B cell (primary cell): ENCODE results near the gene RCE1. TPM values are rescaled to one million over a fixed set of nuclear protein-coding genes. Genes with fewer than 3 reads are reported as not detected.

Source experiments
- ATAC-seq: fragments of 200-7000 bp; cut with Tn5 transposase; one replicate; pipeline ENCODE4 v1.10.0; 2021; ENCODE audit warnings: low read depth, mild to moderate bottlenecking, moderate number of reproducible peaks, moderate library complexity
- CTCF ChIA-PET: fragments of 350-600 bp; sonication (Branson Sonifier 250); formaldehyde crosslinking; loops from one replicate; lab custom pipeline; 2021; ENCODE audit warnings: antibody characterized with exemption, inconsistent platforms; lab: Charles Lee
- POLR2A ChIA-PET: fragments of 350-600 bp; sonication (Branson Sonifier 250); formaldehyde crosslinking; loops from one replicate; lab custom pipeline; 2021; ENCODE audit warnings: antibody characterized with exemption; lab: Charles Lee
- DNase-seq: peaks from one replicate; pipeline ENCODE4 v3.0.0; 2013
- H2AFZ ChIP-seq: 2 replicates; pipeline ENCODE4 v1.6.1; 2012; ENCODE audit warnings: mild to moderate bottlenecking, low read depth, low read length; ENCODE audit not compliant: insufficient read depth, poor library complexity, severe bottlenecking
- H3K27ac ChIP-seq, 2 donors: 1 replicate in 1 of 2; 2 replicates in 1 of 2; pipeline ENCODE4 v1.5.1; 2012 to 2013; ENCODE audit warnings: low read length in 2 of 2, mild to moderate bottlenecking in 2 of 2, moderate library complexity in 1 of 2
- H3K27me3 ChIP-seq, 4 experiments: fragments of 200-600 bp in 1 of 4; sonication (generic) in 1 of 4; replicated peaks in 1 of 4; 1 replicate in 2 of 4; 2 replicates in 2 of 4; pipeline versions ENCODE4 v1.6.1 to v1.7.0; 2013 to 2016; ENCODE audit warnings: low read length in 3 of 4, mild to moderate bottlenecking in 2 of 4, mixed read lengths in 1 of 4, moderate library complexity in 1 of 4; ENCODE audit not compliant: insufficient read depth in 4 of 4, control insufficient read depth in 3 of 4; ENCODE audit errors: control extremely low read depth in 1 of 4
- H3K36me3 ChIP-seq, 2 experiments: replicated peaks in 1 of 2; 1 replicate in 1 of 2; 2 replicates in 1 of 2; pipeline versions ENCODE4 v1.6.1 to v1.7.1; 2013; ENCODE audit warnings: low read length in 1 of 2; ENCODE audit not compliant: insufficient read depth in 2 of 2, control insufficient read depth in 1 of 2; ENCODE audit errors: control extremely low read depth in 1 of 2, extremely low read depth in 1 of 2
- H3K4me1 ChIP-seq, 2 donors: fragments of 200-600 bp in 1 of 2; sonication (generic) in 1 of 2; 1 replicate in 1 of 2; 2 replicates in 1 of 2; pipeline versions ENCODE4 v1.5.1 to v1.6.1; 2013 to 2017; ENCODE audit warnings: low read length in 2 of 2; ENCODE audit not compliant: control insufficient read depth in 2 of 2, insufficient read depth in 2 of 2
- H3K4me2 ChIP-seq: replicated peaks from 2 replicates; pipeline ENCODE3; 2012; ENCODE audit warnings: mild to moderate bottlenecking, low read depth, low read length; ENCODE audit not compliant: poor library complexity, severe bottlenecking
- H3K4me3 ChIP-seq, 5 experiments: fragments of 200-600 bp in 1 of 5; sonication (generic) in 1 of 5; 1 replicate in 3 of 5; 2 replicates in 2 of 5; pipeline versions ENCODE4 v1.5.1 to v1.7.0; 2011 to 2016; ENCODE audit warnings: low read length in 4 of 5, mild to moderate bottlenecking in 4 of 5, low read depth in 2 of 5, control low read depth in 1 of 5, moderate library complexity in 1 of 5; ENCODE audit not compliant: insufficient read depth in 1 of 5; ENCODE audit errors: control extremely low read depth in 1 of 5, extremely low read depth in 1 of 5
- H3K79me2 ChIP-seq: fragments of 200-600 bp; sonication (generic); one replicate; pipeline ENCODE4 v1.6.0; 2016; ENCODE audit warnings: low read length; ENCODE audit not compliant: control insufficient read depth, insufficient read depth
- H3K9ac ChIP-seq: fragments of 200-600 bp; sonication (generic); 2 replicates; pipeline ENCODE4 v1.6.1; 2017; ENCODE audit warnings: mild to moderate bottlenecking, low read length, moderate library complexity
- H3K9me3 ChIP-seq, 3 donors: one replicate each; pipeline versions ENCODE4 v1.6.1 to v1.7.1; 2013; ENCODE audit warnings: low read length in 2 of 3; ENCODE audit not compliant: control insufficient read depth in 2 of 3, insufficient read depth in 1 of 3; ENCODE audit errors: control extremely low read depth in 1 of 3
- H4K20me1 ChIP-seq: 2 replicates; pipeline ENCODE4 v1.6.0; 2012; ENCODE audit warnings: mild to moderate bottlenecking, low read length; ENCODE audit not compliant: insufficient read depth, control insufficient read depth, poor library complexity, severe bottlenecking
- H3K27ac Mint-ChIP-seq: one replicate; pipeline ENCODE4 v1.8.0; 2021; ENCODE audit warnings: mixed read lengths
- H3K27me3 Mint-ChIP-seq: one replicate; pipeline ENCODE4 v1.8.0; 2021; ENCODE audit warnings: mixed read lengths
- H3K4me1 Mint-ChIP-seq: one replicate; pipeline ENCODE4 v1.8.0; 2021; ENCODE audit warnings: mixed read lengths
- H3K4me3 Mint-ChIP-seq: one replicate; pipeline ENCODE4 v1.8.0; 2021; ENCODE audit warnings: mixed read lengths
- H3K9me3 Mint-ChIP-seq: one replicate; pipeline ENCODE4 v1.8.0; 2022; ENCODE audit warnings: mixed read lengths; ENCODE audit not compliant: insufficient read depth
- CTCF ChIP-seq: fragments of 200-600 bp; IDR thresholded peaks from one replicate; pipeline ENCODE4 v1.8.0; 2022; ENCODE audit warnings: antibody characterized with exemption, mild to moderate bottlenecking
- EZH2 ChIP-seq: IDR thresholded peaks from 2 replicates; pipeline ENCODE4 v1.6.1; 2012; ENCODE audit warnings: borderline replicate concordance, low read depth, mild to moderate bottlenecking, moderate library complexity, low read length; ENCODE audit not compliant: insufficient read depth, poor library complexity, severe bottlenecking
- WGBS: methylation state at CpG from one replicate; pipeline ENCODE4 v1.1.5; 2013; ENCODE audit warnings: missing lambda C conversion rate; ENCODE audit not compliant: insufficient coverage; 5-methylcytosine and 5-hydroxymethylcytosine counted together
- intact Hi-C: fragments of 100-400 bp; cut with micrococcal nuclease; formaldehyde crosslinking; loops from one replicate; pipeline ENCODE4 v1.10.0; 2022
- polyA plus RNA-seq: library from polyadenylated mRNA; depleted of rRNA; stranded (reverse); fragments of >200 nt; gene quantifications from 2 replicates; pipeline ENCODE4 v1.2.3, GENCODE V29; 2012
- total RNA-seq, 2 donors: library from RNA; stranded (reverse); fragments of 120-200 nt in 1 of 2; gene quantifications; 1 replicate in 1 of 2; 2 replicates in 1 of 2; pipeline versions ENCODE4 v1.2.3 to v1.2.4, GENCODE V29; 2013 to 2022

The RCE1 gene
- total and polyA plus RNA-seq, 2 donors (not counting 1 experiment from before 2014, with no cell fraction given) = 31.6 to 59.7 TPM

GRCh38 chr11:66879000-66879399 lies 35.8 kb downstream of the RCE1 start:
- 99% methylated on average over 7 of the region's 7 CpGs for WGBS
- ChIA-PET CTCF (no interaction called here), POLR2A (no interaction called here)
- H3K27ac Mint-ChIP-seq = no peak overlapping the region
- Histone ChIP-seq H3K27me3 (peaks cover 0 to 5% (median 0%) of the 10 kb centered on the region in 4 experiments), H3K27ac (no peak overlapping the region), H3K79me2 (no peaks in the 10 kb centered on the region), H3K4me1 (no peaks in the 10 kb centered on the region), H3K9ac (no peak overlapping the region), H3K4me2 (no peak overlapping the region), H4K20me1 (no peaks in the 10 kb centered on the region), H3K9me3 (no peaks in the 10 kb centered on the region), H2AFZ (no peak overlapping the region), H3K4me3 (no peak overlapping the region), H3K36me3 (no peaks in the 10 kb centered on the region)
- ATAC-seq (no peak), DNase-seq (no peak)
- no peaks in the 10 kb centered on the region for H3K4me1 Mint-ChIP-seq
- TF ChIP-seq CTCF = no peak
- no peak for TF ChIP-seq EZH2
- intact Hi-C loops = no loop called here
- H3K4me3 Mint-ChIP-seq = no peak overlapping the region
- H3K9me3 Mint-ChIP-seq = no peaks in the 10 kb centered on the region
- H3K27me3 Mint-ChIP-seq = peaks cover 25% of the 10 kb centered on the region

- Mint-ChIP-seq H3K9me3 (no peaks in the 10 kb centered on the region), H3K4me3 (no peak overlapping the region), H3K27me3 (peaks cover 20% of the 10 kb centered on the region), H3K4me1 (no peaks in the 10 kb centered on the region), H3K27ac (no peak overlapping the region)
- H3K79me2 ChIP-seq = no peaks in the 10 kb centered on the region
- no peaks in the 10 kb centered on the region for H3K36me3 ChIP-seq
- intact Hi-C loops = no loop called here
- H3K27ac ChIP-seq = no peak overlapping the region
- no peak overlapping the region for H3K9ac ChIP-seq
- no peak overlapping the region for H2AFZ ChIP-seq
- no peaks in the 10 kb centered on the region for H3K4me1 ChIP-seq
- TF ChIP-seq CTCF (no peak), EZH2 (no peak)
- H3K4me2 ChIP-seq = no peak overlapping the region
- peaks cover 0 to 5% (median 0%) of the 10 kb centered on the region in 4 experiments for H3K27me3 ChIP-seq
- H3K4me3 ChIP-seq = no peak overlapping the region
- DNase-seq (no peak), ATAC-seq (no peak)
- POLR2A ChIA-PET = no interaction called here
- H4K20me1 ChIP-seq = no peaks in the 10 kb centered on the region
- CTCF ChIA-PET = no interaction called here
- no peaks in the 10 kb centered on the region for H3K9me3 ChIP-seq
- 93% methylated on average over 8 of the region's 9 CpGs for WGBS
Measured at GRCh38 chr11:66879583-66879982, 36.3 kb downstream of the RCE1 start.
